ENCODE results near the gene GRM8.

GRCh38 chr7:126937171-126937570 lies 315.6 kb downstream of the GRM8 start:
- TF ChIP-seq CTCF (IDR thresholded peaks at IDR 0.05) = no peak
- no peak for TF ChIP-seq EP300 (IDR thresholded peaks at IDR 0.05)
- no peak for TF ChIP-seq POLR2AphosphoS5 (IDR thresholded peaks at IDR 0.05)
- TF ChIP-seq POLR2A (IDR thresholded peaks at IDR 0.05) = no peak

Measured in stomach (tissue), 4 donors.